D721Med (cell line): ENCODE measurements around the gene PPP1R14C.
"Not testable (repeated sequence)": the region's sequence is repeated elsewhere in the genome, so short reads cannot be mapped to it uniquely, and the experiment has no call there.

Experiments
- DNase-seq: peaks from one replicate; pipeline ENCODE4 v3.0.0; 2011; ENCODE audit warnings: low spot score; ENCODE audit not compliant: insufficient read length
- FAIRE-seq: peaks from 2 replicates; lab custom pipeline; 2011; peaks lifted over from hg19 to GRCh38; lab: Jason Lieb, UNC
- CTCF ChIP-seq: IDR thresholded peaks from 2 replicates; pipeline ENCODE4 v1.5.1; 2012; ENCODE audit warnings: mild to moderate bottlenecking, control low read depth; ENCODE audit not compliant: insufficient read depth; ENCODE audit errors: missing control alignments

The PPP1R14C gene

GRCh38 chr6:150177259-150177951, 34.6 kb downstream of the PPP1R14C start:
- no peak for TF ChIP-seq CTCF
- DNase-seq (no peak), FAIRE-seq (no peak)

- no peak for TF ChIP-seq CTCF
- FAIRE-seq (no peak), DNase-seq (no peak)
Measured at GRCh38 chr6:150177952-150178520, 35.2 kb downstream of the PPP1R14C start.

- no peak for DNase-seq
- no peak for FAIRE-seq
- no peak for TF ChIP-seq CTCF
Measured at GRCh38 chr6:150179030-150179429, 36.2 kb downstream of the PPP1R14C start.

GRCh38 chr6:150179907-150180424, 37.1 kb downstream of the PPP1R14C start:
- not testable (repeated sequence) for FAIRE-seq, DNase-seq

GRCh38 chr6:150180517-150180916, 37.7 kb downstream of the PPP1R14C start:
- FAIRE-seq (no peak), DNase-seq (no peak)
- no peak for TF ChIP-seq CTCF

GRCh38 chr6:150182460-150183078, 39.7 kb downstream of the PPP1R14C start:
- no peak for TF ChIP-seq CTCF
- DNase-seq (no peak), FAIRE-seq (no peak)

GRCh38 chr6:150183105-150183504, 40.3 kb downstream of the PPP1R14C start:
- no peak for TF ChIP-seq CTCF
- no peak for FAIRE-seq

More at GRCh38 chr6:150183105-150183504, 40.3 kb downstream of the PPP1R14C start:
- DNase-seq: no peak
